GM20431 (cell line): ENCODE results near the gene PIGP.
"Not testable (repeated sequence)": the region's sequence is repeated elsewhere in the genome, so short reads cannot be mapped to it uniquely, and the experiment has no call there.

Source experiments
- in situ Hi-C: fragments of 300-500 bp; cut with MseI, MboI; formaldehyde crosslinking; loops from one replicate; pipeline ENCODE4 v1.15.0; 2020; ENCODE audit warnings: low sequenced_read_pairs; ENCODE audit not compliant: unreplicated experiment

The PIGP gene

GRCh38 chr21:37072988-37073416 lies at the start of gene PIGP, which contains the start of gene TTC3:
Gene PIGP (minus strand): TSS chr21:37073071. CDS start chr21:37072515, 556 bp downstream.
Gene TTC3 (plus strand): TSS chr21:37073254. CDS start chr21:37087258, 14,004 bp downstream.
- in situ Hi-C loops = no loop called here

GRCh38 chr21:37119421-37120218 lies 46.7 kb upstream of the PIGP start:
- in situ Hi-C loops = no loop called here

GRCh38 chr21:37118187-37118826 lies 45.4 kb upstream of the PIGP start:
- in situ Hi-C loops = no loop called here

GRCh38 chr21:37117204-37117603 lies 44.3 kb upstream of the PIGP start:
- in situ Hi-C loops = no loop called here

GRCh38 chr21:37116459-37116858 lies 43.6 kb upstream of the PIGP start:
- in situ Hi-C loops = not testable (repeated sequence)

GRCh38 chr21:37114301-37114700 lies 41.4 kb upstream of the PIGP start:
- in situ Hi-C loops = not testable (repeated sequence)

- in situ Hi-C loops = not testable (repeated sequence)
These were observed 38.2 kb upstream of the PIGP start for GRCh38 chr21:37111029-37111428.

- in situ Hi-C loops = no loop called here
These were observed 34.1 kb upstream of the PIGP start for GRCh38 chr21:37106998-37107397.

GRCh38 chr21:37102746-37103145 lies 29.9 kb upstream of the PIGP start:
- in situ Hi-C loops = not testable (repeated sequence)

GRCh38 chr21:37101384-37101783 lies 28.5 kb upstream of the PIGP start:
- in situ Hi-C loops = no loop called here

- in situ Hi-C loops = no loop called here
These were observed 27.4 kb upstream of the PIGP start for GRCh38 chr21:37100316-37100715.

- in situ Hi-C loops = no loop called here
These were observed 25.9 kb upstream of the PIGP start for GRCh38 chr21:37098751-37099150.

GRCh38 chr21:37095821-37096220 lies 22.9 kb upstream of the PIGP start:
- in situ Hi-C loops = no loop called here

- in situ Hi-C loops = no loop called here
These were observed 21.1 kb upstream of the PIGP start for GRCh38 chr21:37093977-37094376.

- in situ Hi-C loops = no loop called here
These were observed 15.4 kb upstream of the PIGP start for GRCh38 chr21:37088186-37088735.

- in situ Hi-C loops = no loop called here
These were observed 14.3 kb upstream of the PIGP start for GRCh38 chr21:37087188-37087587.

GRCh38 chr21:37085726-37086125 lies 12.9 kb upstream of the PIGP start:
- in situ Hi-C loops = no loop called here

- in situ Hi-C loops = no loop called here
These were observed 10.1 kb upstream of the PIGP start for GRCh38 chr21:37082856-37083528.

- in situ Hi-C loops = no loop called here
These were observed 9.5 kb upstream of the PIGP start for GRCh38 chr21:37082375-37082774.

- in situ Hi-C loops = no loop called here
These were observed 6.4 kb upstream of the PIGP start for GRCh38 chr21:37079211-37079824.
